HG03175 (cell line): ENCODE measurements around the gene IQCK.
A peak's percentile ranks its signal among the peaks of the same experiment; 100 is the strongest.
"Not testable (repeated sequence)": the region's sequence is repeated elsewhere in the genome, so short reads cannot be mapped to it uniquely, and the experiment has no call there.

ENCODE experiments used
- ATAC-seq: cut with Tn5 transposase; IDR thresholded peaks from one replicate; pipeline ENCODE4 v1.9.1; 2021; ENCODE audit warnings: mild to moderate bottlenecking, moderate library complexity; ENCODE audit not compliant: unreplicated experiment

The IQCK gene

GRCh38 chr16:19801369-19801768 is 83.3 kb downstream of the IQCK start:
- ATAC-seq = not testable (repeated sequence)

DNA sequence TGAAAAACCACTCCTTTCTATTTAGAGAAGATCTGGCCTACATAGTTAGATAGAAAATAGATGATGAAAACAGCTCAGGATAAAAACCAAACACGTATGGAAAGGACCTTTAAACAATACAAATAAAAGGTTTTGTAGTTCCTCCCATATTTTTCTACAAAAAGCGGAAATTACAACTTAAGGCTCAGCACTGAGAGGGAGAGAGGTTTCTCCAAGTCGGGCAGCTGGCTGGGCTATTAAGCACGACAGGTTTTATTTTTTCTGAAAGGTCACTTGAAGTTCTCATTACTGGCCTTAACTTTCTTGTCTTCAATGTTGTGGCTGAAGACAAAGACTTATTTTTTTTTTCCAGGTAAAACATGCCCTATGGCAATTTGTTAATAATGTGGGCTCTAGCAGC is 83.8 kb downstream of the IQCK start:
- ATAC-seq = not testable (repeated sequence)

DNA sequence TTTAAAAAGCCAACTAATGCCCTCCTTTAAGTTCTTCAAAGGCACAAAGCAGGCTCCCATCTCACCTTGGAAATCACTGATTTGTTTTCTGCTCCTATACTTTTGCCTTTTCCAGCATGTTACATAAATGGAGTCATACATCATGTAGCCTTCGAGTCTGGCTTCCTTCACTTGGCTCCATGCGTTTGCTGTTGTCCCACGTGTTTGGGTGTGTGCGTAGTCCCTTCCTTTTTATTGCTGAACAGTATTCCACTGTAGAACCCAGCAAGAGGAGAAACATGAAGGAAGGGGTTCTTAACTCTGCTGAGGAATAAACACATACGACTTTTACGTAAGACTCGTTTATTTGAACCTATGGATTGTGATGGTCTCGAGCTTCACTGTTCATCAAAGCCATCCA is 84.5 kb downstream of the IQCK start:
- ATAC-seq = no peak

DNA sequence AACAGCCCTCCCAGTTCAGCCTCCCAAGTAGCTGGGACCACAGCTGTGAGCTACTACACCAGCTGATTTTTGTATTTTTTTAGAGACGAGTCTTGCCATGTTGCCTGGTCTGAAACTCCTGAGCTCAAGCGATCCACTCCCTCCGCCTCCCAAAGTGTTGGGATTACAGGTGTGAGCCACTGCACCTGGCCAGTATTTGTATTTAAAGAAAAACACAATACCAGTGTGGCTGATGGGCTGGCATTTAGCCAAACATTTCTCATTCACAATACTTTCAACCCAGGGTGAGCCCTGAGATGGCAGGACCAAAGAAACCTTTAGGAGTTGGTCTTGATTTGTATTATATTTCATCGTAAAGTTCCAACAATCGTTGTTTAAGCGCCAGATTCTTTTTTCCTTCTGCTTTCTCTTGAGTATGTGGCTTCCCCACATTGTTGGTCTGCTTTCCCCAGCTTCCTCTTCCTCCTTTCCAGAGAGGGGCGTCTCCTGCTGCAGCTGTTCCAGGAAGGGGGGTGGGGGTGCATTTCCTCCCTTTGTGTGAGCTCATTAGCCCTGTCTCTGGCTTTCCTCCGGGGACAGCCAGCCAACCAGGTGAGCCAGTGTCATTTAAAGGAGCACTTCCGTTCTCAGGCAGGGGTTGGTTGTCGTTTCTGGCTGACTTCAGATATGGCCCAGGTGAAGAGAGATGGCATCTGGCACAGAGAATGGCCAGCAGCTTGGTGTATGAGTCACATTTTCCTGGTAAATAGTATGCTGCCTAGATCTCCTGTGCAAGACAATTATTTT is 86.7 kb downstream of the IQCK start:
- ATAC-seq = no peak

DNA sequence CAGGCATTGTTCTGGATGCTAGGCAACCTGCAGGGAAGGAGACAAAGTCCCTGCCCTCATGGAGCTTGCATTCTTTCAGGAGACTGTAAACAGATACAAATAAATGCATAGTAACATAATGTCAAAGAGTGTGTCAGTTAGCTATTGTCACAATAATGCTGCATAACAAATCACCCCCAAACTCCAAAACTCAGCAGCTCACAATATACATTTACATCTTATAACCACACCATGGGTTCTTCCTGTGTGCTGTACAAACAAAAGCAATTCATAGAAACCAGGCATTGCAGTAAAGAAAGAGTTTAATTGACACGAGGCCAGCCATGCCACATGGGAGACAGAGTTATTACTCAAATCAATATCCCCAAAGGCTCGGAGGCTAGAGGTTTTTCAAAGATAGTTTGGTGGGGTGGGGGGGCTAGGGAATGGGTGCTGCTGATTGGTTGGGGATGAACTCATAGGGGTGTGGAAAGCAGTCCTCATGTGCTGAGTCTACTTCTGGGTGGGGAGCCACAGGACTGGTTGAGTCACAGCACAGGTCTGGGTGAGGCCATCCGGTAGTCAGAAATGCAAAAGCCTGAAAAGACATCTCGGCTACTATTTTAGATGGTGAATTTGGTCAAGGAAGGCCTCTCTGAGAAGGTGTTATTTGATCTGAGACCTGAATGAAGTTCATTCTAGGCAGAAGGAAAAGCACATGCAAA is 87.5 kb downstream of the IQCK start:
- ATAC-seq = no peak

DNA sequence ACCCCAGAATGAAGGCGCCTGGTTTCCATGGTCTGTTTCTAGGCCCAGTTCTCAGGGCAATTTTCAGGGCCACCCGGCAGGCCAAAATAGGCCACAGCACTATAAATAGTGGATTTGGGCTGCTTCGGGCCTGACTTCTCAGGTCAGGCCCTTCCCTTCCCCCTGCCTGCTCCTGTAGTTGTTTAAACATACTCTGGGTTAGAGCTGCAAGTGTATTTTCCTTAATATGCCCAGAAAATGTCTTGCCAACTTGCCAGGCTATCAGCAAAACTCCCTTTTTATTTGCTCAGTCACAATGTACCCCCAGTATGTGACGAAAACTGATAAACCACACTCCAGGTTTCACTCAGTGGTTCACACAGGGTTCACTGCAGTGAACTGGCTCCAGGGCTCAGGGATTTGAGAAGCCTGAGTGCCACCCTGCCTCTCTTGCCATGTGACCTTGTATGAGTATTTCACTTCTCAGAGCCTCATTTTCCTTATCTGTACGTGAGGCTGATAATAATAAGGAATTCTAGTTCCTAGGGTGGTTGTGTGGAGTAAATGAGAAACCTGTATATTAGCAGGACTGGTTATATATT is 90.1 kb downstream of the IQCK start:
- peak; percentile 88 for ATAC-seq

GRCh38 chr16:19809121-19809635 is 91.1 kb downstream of the IQCK start:
- ATAC-seq = no peak

- no peak for ATAC-seq
Measured at GRCh38 chr16:19809693-19810092, 91.6 kb downstream of the IQCK start.

DNA sequence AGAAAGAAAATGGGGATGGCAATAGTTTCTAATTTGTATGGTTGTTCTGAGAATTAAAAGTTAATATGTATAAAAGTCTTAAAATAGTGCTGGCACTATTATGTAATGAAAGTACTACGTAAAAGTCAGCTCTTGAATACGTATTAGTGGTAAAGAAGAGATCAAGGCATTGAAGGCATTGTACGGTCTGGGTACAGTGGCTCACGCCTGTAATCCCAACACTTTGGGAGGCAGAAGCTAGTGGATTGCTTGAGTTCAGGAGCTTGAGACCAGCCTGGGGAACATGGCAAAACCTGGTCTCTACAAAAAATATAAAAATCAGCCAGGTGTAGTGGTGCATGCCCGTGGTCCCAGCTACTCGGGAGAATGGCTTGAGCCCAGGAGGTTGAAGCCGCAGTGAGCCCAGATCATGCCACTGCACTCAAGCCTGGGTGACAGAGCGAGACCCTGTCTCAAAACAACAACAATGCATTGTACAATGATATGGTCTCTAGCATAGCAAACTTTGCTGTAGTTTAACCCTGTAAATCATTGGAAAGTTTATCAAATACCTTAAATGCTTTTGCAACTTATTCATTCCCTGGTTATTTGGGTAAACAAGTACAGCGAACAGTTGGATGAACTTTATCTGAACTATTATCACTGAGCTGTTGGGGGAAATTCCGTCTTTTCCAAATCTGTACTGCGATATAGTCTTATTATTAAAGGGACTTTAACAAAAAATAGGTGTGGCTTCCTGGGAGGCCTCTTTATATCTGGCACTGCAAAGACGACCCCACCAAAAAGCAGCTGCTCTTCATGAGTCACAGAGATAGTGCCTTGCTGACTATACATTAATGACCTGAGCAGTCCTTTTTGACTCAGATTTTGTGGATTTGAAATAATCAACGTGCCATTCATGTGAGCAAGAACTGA is 93.0 kb downstream of the IQCK start:
- ATAC-seq = no peak

DNA sequence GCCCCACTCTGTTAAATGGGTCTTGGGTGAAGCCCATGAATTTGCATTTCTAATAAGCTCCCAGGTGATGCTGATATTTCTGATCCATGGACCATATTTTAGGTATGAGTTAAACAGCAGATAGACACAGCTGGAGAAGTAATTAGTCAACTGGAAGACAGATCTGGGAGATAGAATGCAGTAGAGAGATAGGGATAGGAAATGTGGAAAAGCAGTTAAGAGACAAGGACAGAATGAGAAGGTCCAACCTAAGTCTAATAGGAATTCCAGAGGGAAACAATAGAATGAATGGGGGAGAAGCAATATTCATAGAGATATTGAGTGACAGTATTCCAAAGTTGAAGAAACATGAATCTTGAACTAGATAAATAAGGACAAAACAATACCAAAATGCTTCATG is 94.9 kb downstream of the IQCK start:
- no peak for ATAC-seq

DNA sequence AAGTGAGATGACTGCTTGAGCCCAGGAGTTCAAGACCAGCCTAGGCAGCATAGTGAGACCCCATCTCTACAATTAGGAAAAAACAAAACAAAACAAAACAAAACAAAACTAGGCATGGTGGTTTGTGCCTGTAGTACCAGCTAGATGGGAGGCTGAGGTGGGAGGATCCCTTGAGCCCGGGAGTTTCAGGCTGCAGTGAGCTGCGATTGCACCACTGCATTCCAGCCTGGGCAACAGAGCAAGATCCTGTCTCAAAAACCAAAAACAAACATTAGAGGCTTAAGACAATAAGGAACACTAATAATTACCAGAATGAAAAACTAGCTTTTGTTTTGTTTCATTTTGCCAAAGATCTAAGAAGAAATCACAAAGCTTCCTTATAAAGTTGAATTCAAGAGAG is 97.3 kb downstream of the IQCK start:
- no peak for ATAC-seq

- ATAC-seq = no peak
Measured at GRCh38 chr16:19817122-19817521, 99.1 kb downstream of the IQCK start.

DNA sequence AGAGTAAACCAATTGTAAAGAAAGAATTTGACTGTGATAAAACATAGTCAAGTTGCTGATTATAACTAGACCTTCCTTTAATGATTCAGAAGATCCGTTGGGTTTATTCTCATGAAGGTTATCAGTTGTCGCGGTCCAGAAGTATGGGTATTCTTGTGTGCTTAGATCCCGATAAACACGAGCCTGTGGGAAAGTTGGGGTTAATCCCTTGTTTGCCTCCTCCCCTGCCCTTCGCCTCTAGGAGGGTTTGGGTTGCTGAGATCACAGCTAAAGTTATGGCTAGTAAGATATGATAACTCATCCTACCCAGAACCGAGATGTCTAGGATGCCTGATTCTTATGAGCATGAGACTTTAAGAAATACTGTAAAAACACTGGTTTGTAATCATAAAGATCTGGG is 99.8 kb downstream of the IQCK start:
- ATAC-seq = no peak

GRCh38 chr16:19822533-19822932 is 104.5 kb downstream of the IQCK start:
- ATAC-seq = no peak

- ATAC-seq = no peak
Measured at GRCh38 chr16:19823322-19823721, 105.3 kb downstream of the IQCK start.

- ATAC-seq = no peak
Measured at GRCh38 chr16:19824216-19824615, 106.1 kb downstream of the IQCK start.

DNA sequence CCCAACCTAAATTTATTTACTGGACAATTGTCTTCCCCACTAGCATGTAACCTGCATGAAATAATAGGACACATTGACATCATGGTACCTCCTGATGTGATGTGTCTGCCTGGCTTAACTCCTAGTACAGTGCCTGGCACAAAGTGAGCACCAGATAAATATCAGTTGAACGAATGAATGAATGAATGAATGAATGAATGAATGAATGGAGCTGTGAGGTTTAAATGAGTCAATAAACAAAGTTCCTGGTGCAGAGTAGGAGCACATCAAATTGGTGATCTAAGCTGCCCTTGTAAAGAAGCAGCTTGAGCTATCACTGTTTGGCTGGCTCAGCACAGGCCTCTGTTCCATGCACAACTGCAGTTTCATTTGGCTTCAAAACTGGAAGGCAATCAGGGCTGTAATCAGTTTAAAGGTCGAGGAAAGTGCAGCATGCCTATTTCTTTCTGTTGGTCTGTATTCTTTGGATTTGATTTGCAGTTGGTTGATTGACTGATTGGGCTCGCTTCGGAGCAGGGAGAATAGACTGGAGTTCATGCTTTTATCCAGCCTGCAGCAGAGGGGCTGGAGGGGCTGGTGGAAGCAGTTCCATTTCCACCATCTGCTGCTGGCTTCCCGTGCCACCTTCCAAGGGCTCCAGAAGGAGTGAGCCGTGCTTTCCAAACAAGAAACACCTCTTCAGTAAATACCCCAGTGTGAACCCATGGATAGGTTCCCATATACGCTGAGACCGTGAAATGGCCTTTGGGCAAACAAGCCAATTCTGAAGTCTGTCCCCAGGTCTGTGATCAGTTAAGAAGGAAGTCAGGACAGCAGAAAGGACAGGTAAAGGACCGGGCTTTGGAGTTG is 112.0 kb downstream of the IQCK start:
- no peak for ATAC-seq

GRCh38 chr16:19830902-19831560 is 113.0 kb downstream of the IQCK start:
- ATAC-seq = no peak

GRCh38 chr16:19831678-19832077 is 113.6 kb downstream of the IQCK start:
- no peak for ATAC-seq
